ENCODE results near the gene ANAPC2. TPM values are rescaled to one million over a fixed set of nuclear protein-coding genes. Genes with fewer than 3 reads are reported as not detected.

ANAPC2 gene
- total RNA-seq, 1 donor from 2014 or later, result 18.9 TPM

GRCh38 chr9:137194388-137194787 is 6.0 kb upstream of the ANAPC2 start:
- Mint-ChIP-seq H3K9me3 (no peaks in the 10 kb centered on the region), H3K4me3 (no peak overlapping the region), H3K27me3 (ENCODE audit: insufficient read depth, low read depth) (peaks cover 4% of the 10 kb centered on the region), H3K27ac (no peak overlapping the region), H3K36me3 (no peaks in the 10 kb centered on the region), H3K4me1 (peaks cover 17% of the 10 kb centered on the region)
- H3K79me2 ChIP-seq (ENCODE audit: low read depth), result peaks cover 20% of the 10 kb centered on the region
- peaks cover 72% of the 10 kb centered on the region for H4K20me1 ChIP-seq (ENCODE audit: low read depth)
- H3K4me1 ChIP-seq, result peaks cover 2% of the 10 kb centered on the region
- no peak overlapping the region for H2AFZ ChIP-seq (replicated peaks)
- no peak overlapping the region for H3K4me3 ChIP-seq
- no peak overlapping the region for H3K27ac ChIP-seq
- peak; percentile 42 for DNase-seq (ENCODE audit: low spot score)
- H3K36me3 ChIP-seq, result no peaks in the 10 kb centered on the region
- no peaks in the 10 kb centered on the region for H3K9me3 ChIP-seq (ENCODE audit: low read depth)
- peaks cover 5% of the 10 kb centered on the region for H3F3A ChIP-seq (ENCODE audit: low read depth)
- H3K27me3 ChIP-seq, result peaks cover 1% of the 10 kb centered on the region
- no peak overlapping the region for H3K9ac ChIP-seq
- H3K4me2 ChIP-seq, result peak overlapping the region; percentile 10
- no peak for TF ChIP-seq EZH2phosphoT487 (IDR thresholded peaks at IDR 0.05)
- no peak for TF ChIP-seq CTCF (IDR thresholded peaks at IDR 0.05)
- TF ChIP-seq EZH2 (IDR thresholded peaks at IDR 0.05), result no peak

GRCh38 chr9:137193771-137194170 is 5.4 kb upstream of the ANAPC2 start:
- Mint-ChIP-seq H3K9me3 (no peaks in the 10 kb centered on the region), H3K27ac (no peak overlapping the region), H3K27me3 (ENCODE audit: insufficient read depth, low read depth) (peaks cover 4% of the 10 kb centered on the region), H3K4me3 (no peak overlapping the region), H3K36me3 (no peaks in the 10 kb centered on the region), H3K4me1 (peaks cover 22% of the 10 kb centered on the region)
- TF ChIP-seq EZH2phosphoT487 (IDR thresholded peaks at IDR 0.05), result no peak
- TF ChIP-seq CTCF (IDR thresholded peaks at IDR 0.05), result no peak
- TF ChIP-seq EZH2 (IDR thresholded peaks at IDR 0.05), result no peak
- Histone ChIP-seq H3K9ac (no peak overlapping the region), H3K36me3 (no peaks in the 10 kb centered on the region), H3K27me3 (no peaks in the 10 kb centered on the region), H4K20me1 (ENCODE audit: low read depth) (peaks cover 72% of the 10 kb centered on the region), H3K79me2 (ENCODE audit: low read depth) (peaks cover 14% of the 10 kb centered on the region), H2AFZ (replicated peaks) (no peak overlapping the region), H3K27ac (no peak overlapping the region), H3K4me1 (no peaks in the 10 kb centered on the region), H3K4me2 (no peak overlapping the region), H3K4me3 (no peak overlapping the region), H3K9me3 (ENCODE audit: low read depth) (no peaks in the 10 kb centered on the region), H3F3A (ENCODE audit: low read depth) (peaks cover 10% of the 10 kb centered on the region)
- no peak for DNase-seq (ENCODE audit: low spot score)

GRCh38 chr9:137192859-137193258 is 4.5 kb upstream of the ANAPC2 start:
- no peak overlapping the region for H3K4me3 Mint-ChIP-seq
- no peaks in the 10 kb centered on the region for H3K9me3 Mint-ChIP-seq
- Histone ChIP-seq H3K27me3 (no peaks in the 10 kb centered on the region), H3K36me3 (no peaks in the 10 kb centered on the region), H3K9me3 (ENCODE audit: low read depth) (no peaks in the 10 kb centered on the region), H3K4me1 (no peaks in the 10 kb centered on the region), H3K79me2 (ENCODE audit: low read depth) (peaks cover 9% of the 10 kb centered on the region), H3K9ac (no peak overlapping the region), H3F3A (ENCODE audit: low read depth) (peaks cover 10% of the 10 kb centered on the region), H3K27ac (no peak overlapping the region), H2AFZ (replicated peaks) (no peak overlapping the region), H3K4me2 (no peak overlapping the region), H4K20me1 (ENCODE audit: low read depth) (peaks cover 63% of the 10 kb centered on the region), H3K4me3 (no peak overlapping the region)
- H3K27ac Mint-ChIP-seq, result no peak overlapping the region
- peaks cover 22% of the 10 kb centered on the region for H3K4me1 Mint-ChIP-seq
- no peak for DNase-seq (ENCODE audit: low spot score)
- H3K36me3 Mint-ChIP-seq, result no peaks in the 10 kb centered on the region
- H3K27me3 Mint-ChIP-seq (ENCODE audit: insufficient read depth, low read depth), result peaks cover 6% of the 10 kb centered on the region
- no peak for TF ChIP-seq EZH2phosphoT487 (IDR thresholded peaks at IDR 0.05)
- no peak for TF ChIP-seq EZH2 (IDR thresholded peaks at IDR 0.05)
- TF ChIP-seq CTCF (IDR thresholded peaks at IDR 0.05), result no peak
